Glutamatergic neuron (in vitro differentiated cells): ENCODE data around the gene MAOA. TPM values are rescaled to one million over a fixed set of nuclear protein-coding genes. Genes with fewer than 3 reads are reported as not detected.
"Not testable (repeated sequence)": the region's sequence is repeated elsewhere in the genome, so short reads cannot be mapped to it uniquely, and the experiment has no call there.

Source experiments
- DNase-seq: peaks from one replicate; pipeline ENCODE4 v3.0.0; 2022
- H3K27ac Mint-ChIP-seq: one replicate; pipeline ENCODE4 v1.8.0; 2020; ENCODE audit warnings: mild to moderate bottlenecking, mixed read lengths, inconsistent platforms; ENCODE audit not compliant: unreplicated experiment
- H3K27me3 Mint-ChIP-seq: one replicate; pipeline ENCODE4 v1.8.0; 2020; ENCODE audit warnings: mild to moderate bottlenecking, moderate library complexity, mixed read lengths, inconsistent platforms; ENCODE audit not compliant: unreplicated experiment
- H3K36me3 Mint-ChIP-seq: one replicate; pipeline ENCODE4 v1.8.0; 2020; ENCODE audit warnings: mild to moderate bottlenecking, mixed read lengths, inconsistent platforms; ENCODE audit not compliant: unreplicated experiment
- H3K4me1 Mint-ChIP-seq: one replicate; pipeline ENCODE4 v1.8.0; 2020; ENCODE audit warnings: mild to moderate bottlenecking, low read depth, mixed read lengths, inconsistent platforms; ENCODE audit not compliant: unreplicated experiment
- H3K4me3 Mint-ChIP-seq: one replicate; pipeline ENCODE4 v1.8.0; 2020; ENCODE audit warnings: mild to moderate bottlenecking, mixed read lengths, inconsistent platforms; ENCODE audit not compliant: unreplicated experiment
- H3K9me3 Mint-ChIP-seq: one replicate; pipeline ENCODE4 v1.8.0; 2020; ENCODE audit warnings: mild to moderate bottlenecking, moderate library complexity, mixed read lengths, inconsistent platforms; ENCODE audit not compliant: unreplicated experiment
- total RNA-seq: library from RNA; stranded (reverse); fragmentation: NEBNext Ultra II Directional; extraction: Animal tissue kit (Norgen Biotek cat#: 25700); gene quantifications from one replicate; pipeline ENCODE4 v1.2.1, GENCODE V29; 2021; ENCODE audit not compliant: unreplicated experiment
- TF ChIP-seq, protein P1 (sequence below): fragments of 200-600 bp; sonication (generic); IDR thresholded peaks from one replicate; pipeline ENCODE4 v1.5.0; 2021; ENCODE audit not compliant: partially characterized antibody, unreplicated experiment

MAOA gene
- total RNA-seq, 1 donor from 2014 or later: 2.7 TPM

DNA sequence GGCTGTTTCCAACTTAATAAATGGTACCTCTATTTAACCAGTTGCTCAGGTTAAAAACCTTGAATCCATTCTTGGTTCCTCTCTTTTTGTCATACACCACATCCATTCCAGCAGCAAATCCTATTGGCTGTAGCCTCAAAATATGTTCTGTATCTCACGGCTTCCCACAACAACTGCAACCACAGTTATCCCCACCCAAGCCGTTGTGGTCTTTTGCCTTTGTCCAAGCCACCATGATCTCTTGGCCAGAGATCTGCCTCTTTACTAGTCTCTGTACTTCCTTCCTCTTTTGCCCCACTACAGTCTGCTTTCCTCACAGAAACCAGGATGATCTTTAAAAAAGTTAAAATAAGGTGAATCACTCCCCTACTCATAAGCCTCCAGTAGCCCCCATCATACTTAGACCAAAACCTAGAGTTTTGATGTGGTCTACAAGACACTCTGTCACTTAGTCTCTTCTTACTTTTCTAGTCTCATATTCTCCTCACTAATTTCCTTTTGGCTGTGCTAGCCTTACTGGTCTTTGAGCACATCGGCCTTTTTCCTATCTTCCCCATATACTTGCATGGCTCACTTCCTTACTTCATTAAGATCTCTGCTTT lies 10.3 kb downstream of the MAOA start:
- Mint-ChIP-seq H3K36me3 (no peaks in the 10 kb centered on the region), H3K9me3 (peaks cover 4% of the 10 kb centered on the region), H3K27me3 (no peaks in the 10 kb centered on the region), H3K4me3 (no peak overlapping the region), H3K4me1 (no peaks in the 10 kb centered on the region), H3K27ac (no peak overlapping the region)
- DNase-seq: no peak
- TF ChIP-seq, protein P1, sequence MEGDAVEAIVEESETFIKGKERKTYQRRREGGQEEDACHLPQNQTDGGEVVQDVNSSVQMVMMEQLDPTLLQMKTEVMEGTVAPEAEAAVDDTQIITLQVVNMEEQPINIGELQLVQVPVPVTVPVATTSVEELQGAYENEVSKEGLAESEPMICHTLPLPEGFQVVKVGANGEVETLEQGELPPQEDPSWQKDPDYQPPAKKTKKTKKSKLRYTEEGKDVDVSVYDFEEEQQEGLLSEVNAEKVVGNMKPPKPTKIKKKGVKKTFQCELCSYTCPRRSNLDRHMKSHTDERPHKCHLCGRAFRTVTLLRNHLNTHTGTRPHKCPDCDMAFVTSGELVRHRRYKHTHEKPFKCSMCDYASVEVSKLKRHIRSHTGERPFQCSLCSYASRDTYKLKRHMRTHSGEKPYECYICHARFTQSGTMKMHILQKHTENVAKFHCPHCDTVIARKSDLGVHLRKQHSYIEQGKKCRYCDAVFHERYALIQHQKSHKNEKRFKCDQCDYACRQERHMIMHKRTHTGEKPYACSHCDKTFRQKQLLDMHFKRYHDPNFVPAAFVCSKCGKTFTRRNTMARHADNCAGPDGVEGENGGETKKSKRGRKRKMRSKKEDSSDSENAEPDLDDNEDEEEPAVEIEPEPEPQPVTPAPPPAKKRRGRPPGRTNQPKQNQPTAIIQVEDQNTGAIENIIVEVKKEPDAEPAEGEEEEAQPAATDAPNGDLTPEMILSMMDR: no peak

DNA sequence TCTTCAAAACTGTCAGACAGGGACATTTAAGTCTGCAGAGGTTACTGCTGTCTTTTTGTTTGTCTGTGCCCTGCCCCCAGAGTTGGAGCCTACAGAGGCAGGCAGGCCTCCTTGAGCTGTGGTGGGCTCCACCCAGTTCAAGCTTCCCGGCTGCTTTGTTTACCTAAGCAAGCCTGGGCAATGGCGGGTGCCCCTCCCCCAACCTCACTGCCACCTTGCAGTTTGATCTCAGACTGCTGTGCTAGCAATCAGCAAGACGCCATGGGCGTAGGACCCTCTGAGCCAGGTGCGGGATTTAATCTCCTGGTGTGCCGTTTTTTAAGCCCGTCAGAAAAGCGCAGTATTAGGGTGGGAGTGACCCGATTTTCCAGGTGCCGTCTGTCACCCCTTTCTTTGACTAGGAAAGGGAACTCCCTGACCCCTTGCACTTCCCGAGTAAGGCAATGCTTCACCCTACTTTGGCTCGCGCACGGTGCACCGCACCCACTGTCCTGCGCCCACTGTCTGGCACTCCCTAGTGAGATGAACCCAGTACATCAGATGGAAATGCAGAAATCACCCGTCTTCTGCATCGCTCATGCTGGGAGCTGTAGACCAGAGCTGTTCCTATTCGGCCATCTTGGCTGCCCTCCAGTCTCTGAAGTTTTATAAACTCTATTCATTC lies 20.0 kb downstream of the MAOA start:
- not testable (repeated sequence) for H3K4me3 Mint-ChIP-seq, H3K36me3 Mint-ChIP-seq, H3K4me1 Mint-ChIP-seq, H3K9me3 Mint-ChIP-seq, H3K27me3 Mint-ChIP-seq, DNase-seq, H3K27ac Mint-ChIP-seq

DNA sequence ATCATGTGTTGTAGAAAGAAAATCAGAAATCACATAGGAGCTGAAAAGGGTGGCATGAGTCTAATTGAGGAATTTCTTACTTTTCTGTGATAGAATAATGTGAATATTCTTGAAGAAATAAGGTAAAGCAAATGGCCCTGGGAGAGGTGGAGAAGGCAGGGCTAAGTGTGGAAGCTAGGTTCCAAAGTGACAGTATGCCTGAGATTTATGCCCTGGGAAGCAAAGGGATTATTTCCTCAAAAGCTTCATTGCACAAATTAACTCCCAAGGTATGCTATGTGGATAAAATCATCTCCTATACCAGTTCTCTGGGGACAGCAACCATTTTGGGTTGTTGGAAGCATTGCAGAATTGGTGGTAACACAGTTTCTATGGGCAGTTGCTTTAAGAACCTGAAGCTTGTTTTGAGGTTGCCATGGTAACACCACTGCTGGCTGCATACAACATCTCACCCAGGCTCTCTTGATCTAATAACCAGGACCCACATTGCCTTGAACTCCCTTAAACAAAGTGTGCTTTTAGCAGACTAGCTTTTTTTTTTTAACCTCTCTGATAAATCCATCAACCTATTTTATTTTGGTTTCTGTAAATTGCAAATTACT lies 21.0 kb downstream of the MAOA start:
- Mint-ChIP-seq H3K27ac (no peak overlapping the region), H3K27me3 (no peaks in the 10 kb centered on the region), H3K9me3 (no peaks in the 10 kb centered on the region), H3K4me3 (no peak overlapping the region), H3K36me3 (no peaks in the 10 kb centered on the region), H3K4me1 (no peaks in the 10 kb centered on the region)
- TF ChIP-seq, protein P1: no peak
- DNase-seq: no peak

DNA sequence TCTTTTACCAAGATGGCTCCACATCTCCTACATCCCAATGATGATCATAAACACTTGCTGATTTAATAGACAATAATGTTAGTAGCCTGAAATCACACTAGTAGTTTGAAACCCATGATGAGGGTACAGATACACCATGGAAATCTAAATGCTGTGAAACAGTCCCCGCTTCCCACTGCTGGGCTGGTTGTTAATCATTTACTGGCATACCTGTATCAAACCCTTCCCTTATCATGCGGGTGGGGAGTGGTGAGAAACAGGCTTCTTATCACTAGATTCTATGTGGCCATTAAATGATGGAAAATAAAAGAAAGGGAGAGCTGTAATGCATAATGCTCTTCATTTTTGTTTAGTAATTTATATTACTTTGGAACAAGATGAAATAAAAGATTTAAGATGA lies 21.9 kb downstream of the MAOA start:
- H3K36me3 Mint-ChIP-seq: no peaks in the 10 kb centered on the region
- H3K27me3 Mint-ChIP-seq: no peaks in the 10 kb centered on the region
- no peaks in the 10 kb centered on the region for H3K4me1 Mint-ChIP-seq
- TF ChIP-seq, protein P1: no peak
- no peak overlapping the region for H3K4me3 Mint-ChIP-seq
- no peak overlapping the region for H3K27ac Mint-ChIP-seq
- no peak for DNase-seq
- H3K9me3 Mint-ChIP-seq: no peaks in the 10 kb centered on the region

DNA sequence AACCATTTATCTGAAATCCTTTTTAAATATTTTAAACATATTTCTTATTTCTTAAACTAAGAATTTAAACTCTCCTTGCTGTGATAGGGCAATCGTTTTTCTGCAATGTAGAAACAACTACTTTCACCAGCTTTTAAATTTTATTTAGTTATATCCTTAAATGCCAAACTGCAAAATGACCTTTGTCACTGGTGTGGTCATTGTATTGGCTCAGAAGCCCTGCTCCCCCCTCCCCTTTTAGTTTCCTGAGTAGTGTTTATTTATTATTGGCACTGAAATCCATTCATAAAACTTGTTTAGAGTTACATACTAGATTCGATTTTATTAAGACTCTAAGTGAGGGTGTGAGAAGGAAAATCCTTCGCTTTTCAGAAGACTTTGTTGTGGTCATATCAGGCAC lies 23.0 kb downstream of the MAOA start:
- no peaks in the 10 kb centered on the region for H3K4me1 Mint-ChIP-seq
- no peak overlapping the region for H3K4me3 Mint-ChIP-seq
- H3K27me3 Mint-ChIP-seq: no peaks in the 10 kb centered on the region
- H3K27ac Mint-ChIP-seq: no peak overlapping the region
- no peak for DNase-seq
- TF ChIP-seq, protein P1: no peak
- H3K9me3 Mint-ChIP-seq: no peaks in the 10 kb centered on the region
- H3K36me3 Mint-ChIP-seq: no peaks in the 10 kb centered on the region
